Loucy (cell line): ENCODE results near the gene CRYBB3.
"Not testable (repeated sequence)": the region's sequence is repeated elsewhere in the genome, so short reads cannot be mapped to it uniquely, and the experiment has no call there.

Source experiments
- CTCF ChIP-seq: fragments of 200-600 bp; sonication (generic); conservative IDR thresholded peaks from 2 replicates; pipeline ENCODE4 v1.5.1; 2014; ENCODE audit warnings: mild to moderate bottlenecking, antibody characterized with exemption, low read length
- EZH2phosphoT487 ChIP-seq: fragments of 200-600 bp; IDR thresholded peaks from 2 replicates; pipeline ENCODE4 v1.6.1; 2018; ENCODE audit warnings: antibody characterized with exemption, mild to moderate bottlenecking, moderate library complexity, borderline replicate concordance

DNA sequence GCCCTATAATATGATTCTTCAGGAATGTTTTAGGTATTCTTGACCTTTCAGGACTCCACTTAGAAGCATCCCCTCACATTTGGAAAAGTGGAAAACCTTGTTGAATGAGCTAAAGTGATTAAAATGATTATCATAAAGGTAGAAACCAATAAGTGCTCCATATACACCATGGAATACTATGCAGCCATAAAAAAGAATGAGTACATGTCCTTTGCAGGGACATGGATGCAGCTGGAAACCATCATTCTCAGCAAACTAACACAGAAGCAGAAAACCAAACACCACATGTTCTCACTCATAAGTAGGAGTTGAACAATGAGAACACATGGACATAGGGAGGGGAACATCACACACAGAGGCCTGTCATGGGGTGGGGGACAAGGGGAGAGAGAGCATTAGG, 34.0 kb downstream of the CRYBB3 start:
- TF ChIP-seq CTCF, EZH2phosphoT487: not testable (repeated sequence)
